ENCODE results near the gene G6PC2.

DNA sequence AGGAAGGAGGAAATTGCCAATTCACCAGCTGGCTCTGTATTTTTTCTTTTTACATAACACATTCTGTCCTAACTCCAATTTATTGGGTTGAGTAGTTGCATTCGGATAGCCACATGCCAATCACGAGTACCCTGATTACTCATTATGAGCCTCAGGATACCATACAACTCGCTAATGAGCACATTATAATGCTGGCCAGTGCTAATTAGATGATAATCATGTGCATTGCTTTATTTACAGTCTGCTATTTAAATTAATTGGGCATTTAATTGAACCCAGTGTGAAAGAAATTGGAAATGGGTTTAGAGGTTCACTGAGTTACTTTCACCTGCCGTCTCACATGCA is 15.2 kb downstream of the G6PC2 start:
- TF ChIP-seq, protein P1, sequence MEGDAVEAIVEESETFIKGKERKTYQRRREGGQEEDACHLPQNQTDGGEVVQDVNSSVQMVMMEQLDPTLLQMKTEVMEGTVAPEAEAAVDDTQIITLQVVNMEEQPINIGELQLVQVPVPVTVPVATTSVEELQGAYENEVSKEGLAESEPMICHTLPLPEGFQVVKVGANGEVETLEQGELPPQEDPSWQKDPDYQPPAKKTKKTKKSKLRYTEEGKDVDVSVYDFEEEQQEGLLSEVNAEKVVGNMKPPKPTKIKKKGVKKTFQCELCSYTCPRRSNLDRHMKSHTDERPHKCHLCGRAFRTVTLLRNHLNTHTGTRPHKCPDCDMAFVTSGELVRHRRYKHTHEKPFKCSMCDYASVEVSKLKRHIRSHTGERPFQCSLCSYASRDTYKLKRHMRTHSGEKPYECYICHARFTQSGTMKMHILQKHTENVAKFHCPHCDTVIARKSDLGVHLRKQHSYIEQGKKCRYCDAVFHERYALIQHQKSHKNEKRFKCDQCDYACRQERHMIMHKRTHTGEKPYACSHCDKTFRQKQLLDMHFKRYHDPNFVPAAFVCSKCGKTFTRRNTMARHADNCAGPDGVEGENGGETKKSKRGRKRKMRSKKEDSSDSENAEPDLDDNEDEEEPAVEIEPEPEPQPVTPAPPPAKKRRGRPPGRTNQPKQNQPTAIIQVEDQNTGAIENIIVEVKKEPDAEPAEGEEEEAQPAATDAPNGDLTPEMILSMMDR (IDR thresholded peaks at IDR 0.05; ENCODE audit: low read length): no peak
- TF ChIP-seq EZH2 (IDR thresholded peaks at IDR 0.05; ENCODE audit: borderline replicate concordance, low read length): no peak

All from OCI-LY1 (cell line).